ENCODE results near the gene RPL37.
"Not testable (repeated sequence)": the region's sequence is repeated elsewhere in the genome, so short reads cannot be mapped to it uniquely, and the experiment has no call there.

RPL37 gene

GRCh38 chr5:40823459-40823858 lies 11.6 kb downstream of the RPL37 start:
- Histone ChIP-seq H3K27me3 (ENCODE audit: control insufficient read depth, insufficient read depth, low read length) (no peaks in the 10 kb centered on the region), H3K4me1 (ENCODE audit: control insufficient read depth, insufficient read depth, low read length) (no peaks in the 10 kb centered on the region), H3K4me3 (ENCODE audit: low read depth, low read length) (no peak overlapping the region), H3K9me3 (ENCODE audit: control insufficient read depth, insufficient read depth, low read depth, low read length) (no peaks in the 10 kb centered on the region), H3K36me3 (ENCODE audit: control insufficient read depth, insufficient read depth, low read length) (peaks cover 22% of the 10 kb centered on the region), H3K27ac (ENCODE audit: low read depth, low read length) (no peak overlapping the region), H3K9ac (ENCODE audit: low read length) (no peak overlapping the region)

GRCh38 chr5:40813698-40814281 lies 21.2 kb downstream of the RPL37 start:
- Histone ChIP-seq H3K4me1 (ENCODE audit: control insufficient read depth, insufficient read depth, low read length) (no peaks in the 10 kb centered on the region), H3K4me3 (ENCODE audit: low read depth, low read length) (no peak overlapping the region), H3K27me3 (ENCODE audit: control insufficient read depth, insufficient read depth, low read length) (no peaks in the 10 kb centered on the region), H3K9ac (ENCODE audit: low read length) (no peak overlapping the region), H3K36me3 (ENCODE audit: control insufficient read depth, insufficient read depth, low read length) (no peaks in the 10 kb centered on the region), H3K27ac (ENCODE audit: low read depth, low read length) (no peak overlapping the region), H3K9me3 (ENCODE audit: control insufficient read depth, insufficient read depth, low read depth, low read length) (no peaks in the 10 kb centered on the region)

- Histone ChIP-seq H3K9me3 (ENCODE audit: control insufficient read depth, insufficient read depth, low read depth, low read length) (no peaks in the 10 kb centered on the region), H3K27ac (ENCODE audit: low read depth, low read length) (no peak overlapping the region), H3K9ac (ENCODE audit: low read length) (no peak overlapping the region), H3K4me3 (ENCODE audit: low read depth, low read length) (no peak overlapping the region), H3K4me1 (ENCODE audit: control insufficient read depth, insufficient read depth, low read length) (peaks cover 4% of the 10 kb centered on the region; the same call in 1 of the 2 replicates), H3K36me3 (ENCODE audit: control insufficient read depth, insufficient read depth, low read length) (no peaks in the 10 kb centered on the region), H3K27me3 (ENCODE audit: control insufficient read depth, insufficient read depth, low read length) (no peaks in the 10 kb centered on the region)
Observed at GRCh38 chr5:40812125-40812524, 22.9 kb downstream of the RPL37 start.

GRCh38 chr5:40801771-40802562 lies 33.1 kb downstream of the RPL37 start:
- Histone ChIP-seq H3K27ac (ENCODE audit: low read depth, low read length) (no peak overlapping the region), H3K4me1 (ENCODE audit: control insufficient read depth, insufficient read depth, low read length) (peaks cover 12% of the 10 kb centered on the region), H3K9ac (ENCODE audit: low read length) (no peak overlapping the region), H3K36me3 (ENCODE audit: control insufficient read depth, insufficient read depth, low read length) (no peaks in the 10 kb centered on the region), H3K27me3 (ENCODE audit: control insufficient read depth, insufficient read depth, low read length) (no peaks in the 10 kb centered on the region), H3K9me3 (ENCODE audit: control insufficient read depth, insufficient read depth, low read depth, low read length) (no peaks in the 10 kb centered on the region), H3K4me3 (ENCODE audit: low read depth, low read length) (peak overlapping the region; percentile 25; the same call in 1 of the 2 replicates)

GRCh38 chr5:40799258-40799657 lies 35.8 kb downstream of the RPL37 start:
- Histone ChIP-seq H3K27ac (ENCODE audit: low read depth, low read length) (no peak overlapping the region), H3K4me3 (ENCODE audit: low read depth, low read length) (peak overlapping the region; percentile 97), H3K27me3 (ENCODE audit: control insufficient read depth, insufficient read depth, low read length) (no peaks in the 10 kb centered on the region), H3K36me3 (ENCODE audit: control insufficient read depth, insufficient read depth, low read length) (peaks cover 6% of the 10 kb centered on the region; the same call in 1 of the 2 replicates), H3K9me3 (ENCODE audit: control insufficient read depth, insufficient read depth, low read depth, low read length) (no peaks in the 10 kb centered on the region), H3K9ac (ENCODE audit: low read length) (peak overlapping the region; percentile 79), H3K4me1 (ENCODE audit: control insufficient read depth, insufficient read depth, low read length) (peaks cover 12% of the 10 kb centered on the region)

GRCh38 chr5:40798801-40799210 lies 36.2 kb downstream of the RPL37 start:
- H3K4me3 ChIP-seq (ENCODE audit: low read depth, low read length) = peak overlapping the region; percentile 97
- H3K27ac ChIP-seq (ENCODE audit: low read depth, low read length) = peak overlapping the region; percentile 77; the same call in 1 of the 2 replicates
- peaks cover 12% of the 10 kb centered on the region for H3K4me1 ChIP-seq (ENCODE audit: control insufficient read depth, insufficient read depth, low read length)
- no peaks in the 10 kb centered on the region for H3K27me3 ChIP-seq (ENCODE audit: control insufficient read depth, insufficient read depth, low read length)
- H3K9me3 ChIP-seq (ENCODE audit: control insufficient read depth, insufficient read depth, low read depth, low read length) = no peaks in the 10 kb centered on the region
- H3K36me3 ChIP-seq (ENCODE audit: control insufficient read depth, insufficient read depth, low read length) = peaks cover 6% of the 10 kb centered on the region; the same call in 1 of the 2 replicates
- H3K9ac ChIP-seq (ENCODE audit: low read length) = peak overlapping the region; percentile 79

GRCh38 chr5:40798012-40798800 lies 36.8 kb downstream of the RPL37 start, which contains the start of gene PRKAA1:
PRKAA1 (minus strand) TSS chr5:40798374; CDS start chr5:40798189, 185 bp downstream.
- H3K4me3 ChIP-seq (ENCODE audit: low read depth, low read length) = peak within 1 kb of the TSS; percentile 97
- no peaks in the 10 kb centered on the region for H3K27me3 ChIP-seq (ENCODE audit: control insufficient read depth, insufficient read depth, low read length)
- peaks cover 12% of the 10 kb centered on the region for H3K4me1 ChIP-seq (ENCODE audit: control insufficient read depth, insufficient read depth, low read length)
- H3K9ac ChIP-seq (ENCODE audit: low read length) = peak within 1 kb of the TSS; percentile 97
- no peaks in the 10 kb centered on the region for H3K9me3 ChIP-seq (ENCODE audit: control insufficient read depth, insufficient read depth, low read depth, low read length)
- H3K27ac ChIP-seq (ENCODE audit: low read depth, low read length) = peak within 1 kb of the TSS; percentile 90
- H3K36me3 ChIP-seq (ENCODE audit: control insufficient read depth, insufficient read depth, low read length) = peaks cover 6% of the 10 kb centered on the region; the same call in 1 of the 2 replicates

GRCh38 chr5:40797273-40798011 lies 37.6 kb downstream of the RPL37 start:
- peaks cover 12% of the 10 kb centered on the region for H3K4me1 ChIP-seq (ENCODE audit: control insufficient read depth, insufficient read depth, low read length)
- peak overlapping the region; percentile 90; the same call in 1 of the 2 replicates for H3K27ac ChIP-seq (ENCODE audit: low read depth, low read length)
- peak overlapping the region; percentile 97 for H3K4me3 ChIP-seq (ENCODE audit: low read depth, low read length)
- no peaks in the 10 kb centered on the region for H3K9me3 ChIP-seq (ENCODE audit: control insufficient read depth, insufficient read depth, low read depth, low read length)
- H3K9ac ChIP-seq (ENCODE audit: low read length) = peak overlapping the region; percentile 97
- peaks cover 6% of the 10 kb centered on the region; the same call in 1 of the 2 replicates for H3K36me3 ChIP-seq (ENCODE audit: control insufficient read depth, insufficient read depth, low read length)
- no peaks in the 10 kb centered on the region for H3K27me3 ChIP-seq (ENCODE audit: control insufficient read depth, insufficient read depth, low read length)

- Histone ChIP-seq H3K27me3 (ENCODE audit: control insufficient read depth, insufficient read depth, low read length) (no peaks in the 10 kb centered on the region), H3K36me3 (ENCODE audit: control insufficient read depth, insufficient read depth, low read length) (peaks cover 6% of the 10 kb centered on the region; the same call in 1 of the 2 replicates), H3K27ac (ENCODE audit: low read depth, low read length) (no peak overlapping the region), H3K4me3 (ENCODE audit: low read depth, low read length) (peak overlapping the region; percentile 97), H3K9me3 (ENCODE audit: control insufficient read depth, insufficient read depth, low read depth, low read length) (no peaks in the 10 kb centered on the region), H3K9ac (ENCODE audit: low read length) (no peak overlapping the region), H3K4me1 (ENCODE audit: control insufficient read depth, insufficient read depth, low read length) (peaks cover 4% of the 10 kb centered on the region; the same call in 1 of the 2 replicates)
Observed at GRCh38 chr5:40796487-40796889, 38.5 kb downstream of the RPL37 start.

- not testable (repeated sequence) for H3K27ac ChIP-seq (ENCODE audit: low read depth, low read length); H3K36me3 ChIP-seq (ENCODE audit: control insufficient read depth, insufficient read depth, low read length); H3K9me3 ChIP-seq (ENCODE audit: control insufficient read depth, insufficient read depth, low read depth, low read length); H3K27me3 ChIP-seq (ENCODE audit: control insufficient read depth, insufficient read depth, low read length); H3K4me3 ChIP-seq (ENCODE audit: low read depth, low read length); H3K4me1 ChIP-seq (ENCODE audit: control insufficient read depth, insufficient read depth, low read length); H3K9ac ChIP-seq (ENCODE audit: low read length)
Observed at GRCh38 chr5:40794877-40795276, 40.1 kb downstream of the RPL37 start.

All from HUES6 (cell line).